AG04450 (cell line): ENCODE measurements around the gene C15orf39. TPM values are rescaled to one million over a fixed set of nuclear protein-coding genes. Genes with fewer than 3 reads are reported as not detected.

ENCODE experiments used
- CTCF ChIA-PET: fragments of 300-600, 350-600 bp; formaldehyde crosslinking; extraction: SDS; loops from one replicate; lab custom pipeline; 2022; ENCODE audit warnings: antibody characterized with exemption, inconsistent platforms; lab: Charles Lee
- POLR2A ChIA-PET: fragments of 350-600 bp; formaldehyde crosslinking; extraction: SDS; loops from one replicate; lab custom pipeline; 2021; ENCODE audit warnings: antibody characterized with exemption, inconsistent platforms; lab: Yijun Ruan, JAX
- DNase-seq: peaks from one replicate; pipeline ENCODE4 v3.0.0-alpha.2; 2011; ENCODE audit warnings: low read depth, low spot score
- H3K27ac ChIP-seq: one replicate; pipeline ENCODE4 v1.5.1; 2012; ENCODE audit warnings: low read depth, low read length, control low read depth
- H3K27me3 ChIP-seq: one replicate; pipeline ENCODE4 v1.6.0; 2012; ENCODE audit warnings: low read length; ENCODE audit not compliant: control insufficient read depth, insufficient read depth
- H3K4me3 ChIP-seq: 2 replicates; pipeline ENCODE4 v1.5.1; 2011; ENCODE audit warnings: mild to moderate bottlenecking, low read depth, low read length, control low read depth
- H3K9me3 ChIP-seq: 2 replicates; pipeline ENCODE4 v1.5.1; 2012; ENCODE audit warnings: low read length; ENCODE audit not compliant: control insufficient read depth, insufficient read depth
- polyA plus RNA-seq: library from polyadenylated mRNA; depleted of rRNA; stranded (reverse); fragments of >200 nt; gene quantifications from 2 replicates; pipeline ENCODE4 v1.2.3, GENCODE V29; 2011
- TF ChIP-seq, protein P1 (sequence below): IDR thresholded peaks from 2 replicates; pipeline ENCODE4 v1.5.1; 2011; ENCODE audit warnings: low read depth, low read length, control low read depth, inconsistent platforms

C15orf39 gene
- polyA plus RNA-seq, 1 experiment = 2.1 TPM

DNA sequence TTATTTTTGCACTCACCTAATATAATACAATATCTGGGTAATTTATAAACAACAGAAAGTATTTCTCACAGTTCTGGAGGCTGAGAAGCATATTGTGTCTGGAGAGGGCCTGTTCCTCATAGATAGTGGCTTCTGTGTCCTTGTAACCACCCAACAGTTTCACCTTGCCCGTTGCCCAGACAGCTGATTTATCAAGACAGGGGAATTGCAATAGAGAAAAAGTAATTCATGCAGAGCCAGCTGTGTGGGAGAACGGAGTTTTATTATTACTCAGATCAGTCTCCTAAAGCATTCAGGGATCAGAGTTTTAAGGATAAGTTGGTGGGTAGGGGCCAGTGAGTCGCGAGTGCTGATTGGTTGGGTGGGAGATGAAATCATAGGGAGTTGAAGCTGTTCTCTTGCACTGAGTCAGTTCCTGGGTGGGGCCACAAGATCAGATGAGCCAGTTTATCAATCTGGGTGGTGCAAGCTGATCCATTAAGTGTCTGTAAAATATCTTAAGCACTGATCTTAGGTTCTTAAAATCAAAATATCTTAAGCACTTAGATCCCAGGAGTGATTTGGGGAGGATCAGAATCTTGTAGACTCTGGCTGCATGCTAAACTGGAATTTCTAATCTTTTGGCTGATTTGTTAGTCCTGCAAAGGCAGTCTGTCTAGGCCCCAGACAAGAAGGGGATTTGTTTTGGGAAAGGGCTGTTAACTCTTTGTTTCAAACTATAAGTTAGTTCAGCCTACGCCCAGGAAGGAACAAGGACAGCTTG, 33.9 kb upstream of the C15orf39 start:
- Histone ChIP-seq H3K27me3 (peaks cover 4% of the 10 kb centered on the region), H3K27ac (no peak overlapping the region), H3K9me3 (peaks cover 5% of the 10 kb centered on the region), H3K4me3 (no peak overlapping the region)
- POLR2A ChIA-PET = interaction anchor here (0.6 kb wide), 1 partner anchor 8 kb away, joined by 3 read pairs; no protein-coding TSS in a partner anchor
- DNase-seq = no peak
- TF ChIP-seq, protein P1, sequence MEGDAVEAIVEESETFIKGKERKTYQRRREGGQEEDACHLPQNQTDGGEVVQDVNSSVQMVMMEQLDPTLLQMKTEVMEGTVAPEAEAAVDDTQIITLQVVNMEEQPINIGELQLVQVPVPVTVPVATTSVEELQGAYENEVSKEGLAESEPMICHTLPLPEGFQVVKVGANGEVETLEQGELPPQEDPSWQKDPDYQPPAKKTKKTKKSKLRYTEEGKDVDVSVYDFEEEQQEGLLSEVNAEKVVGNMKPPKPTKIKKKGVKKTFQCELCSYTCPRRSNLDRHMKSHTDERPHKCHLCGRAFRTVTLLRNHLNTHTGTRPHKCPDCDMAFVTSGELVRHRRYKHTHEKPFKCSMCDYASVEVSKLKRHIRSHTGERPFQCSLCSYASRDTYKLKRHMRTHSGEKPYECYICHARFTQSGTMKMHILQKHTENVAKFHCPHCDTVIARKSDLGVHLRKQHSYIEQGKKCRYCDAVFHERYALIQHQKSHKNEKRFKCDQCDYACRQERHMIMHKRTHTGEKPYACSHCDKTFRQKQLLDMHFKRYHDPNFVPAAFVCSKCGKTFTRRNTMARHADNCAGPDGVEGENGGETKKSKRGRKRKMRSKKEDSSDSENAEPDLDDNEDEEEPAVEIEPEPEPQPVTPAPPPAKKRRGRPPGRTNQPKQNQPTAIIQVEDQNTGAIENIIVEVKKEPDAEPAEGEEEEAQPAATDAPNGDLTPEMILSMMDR = no peak
- CTCF ChIA-PET = no interaction called here

DNA sequence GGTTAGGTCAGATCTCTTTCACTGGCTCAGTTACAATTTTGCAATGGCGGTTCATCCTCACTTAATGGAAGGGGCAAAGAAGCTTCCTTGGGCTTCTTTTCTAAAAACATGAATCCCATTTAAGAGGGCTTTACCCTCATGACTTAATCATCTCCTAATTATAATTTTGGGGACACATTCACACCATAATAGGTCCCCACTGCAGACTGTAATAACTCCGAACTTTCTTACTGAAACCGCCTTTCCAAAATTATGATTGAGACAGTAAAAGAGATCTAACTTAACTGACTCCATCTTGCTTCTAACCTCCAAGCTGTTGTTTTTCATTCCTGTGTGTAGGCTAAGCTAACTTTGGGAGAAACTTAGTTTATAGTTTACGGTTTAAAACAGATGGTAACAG, 33.3 kb upstream of the C15orf39 start:
- POLR2A ChIA-PET = interaction anchor here (0.6 kb wide), 1 partner anchor 8 kb away, joined by 3 read pairs; no protein-coding TSS in a partner anchor
- CTCF ChIA-PET = no interaction called here

DNA sequence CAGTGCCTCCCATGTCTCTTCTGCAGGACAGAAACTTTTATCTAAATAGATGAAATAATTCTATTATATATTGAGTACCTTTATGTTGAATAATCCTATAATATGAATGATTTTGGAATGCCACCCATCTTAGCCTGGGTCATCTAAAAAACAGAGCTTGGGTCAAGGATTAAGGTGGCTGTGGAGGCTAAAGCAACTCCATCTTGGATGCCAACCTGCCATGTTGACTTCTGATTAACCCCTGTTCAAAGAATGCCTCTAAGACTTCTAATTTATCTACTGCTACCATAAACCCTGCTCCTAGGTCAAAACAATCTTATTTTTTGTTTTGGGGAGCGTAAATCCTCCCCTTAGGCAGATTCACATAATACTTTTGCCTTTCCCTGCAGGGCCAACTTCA, 31.5 kb upstream of the C15orf39 start:
- DNase-seq = no peak
- Histone ChIP-seq H3K4me3 (no peak overlapping the region), H3K27ac (no peak overlapping the region), H3K27me3 (no peaks in the 10 kb centered on the region), H3K9me3 (peaks cover 5% of the 10 kb centered on the region)
- TF ChIP-seq, protein P1 = no peak
- ChIA-PET CTCF (no interaction called here), POLR2A (no interaction called here)

More for the DNA sequence above, 33.3 kb upstream of the C15orf39 start:
- Histone ChIP-seq H3K9me3 (peaks cover 5% of the 10 kb centered on the region), H3K27ac (no peak overlapping the region), H3K4me3 (no peak overlapping the region), H3K27me3 (no peaks in the 10 kb centered on the region)
- TF ChIP-seq, protein P1 = no peak
- no peak for DNase-seq

DNA sequence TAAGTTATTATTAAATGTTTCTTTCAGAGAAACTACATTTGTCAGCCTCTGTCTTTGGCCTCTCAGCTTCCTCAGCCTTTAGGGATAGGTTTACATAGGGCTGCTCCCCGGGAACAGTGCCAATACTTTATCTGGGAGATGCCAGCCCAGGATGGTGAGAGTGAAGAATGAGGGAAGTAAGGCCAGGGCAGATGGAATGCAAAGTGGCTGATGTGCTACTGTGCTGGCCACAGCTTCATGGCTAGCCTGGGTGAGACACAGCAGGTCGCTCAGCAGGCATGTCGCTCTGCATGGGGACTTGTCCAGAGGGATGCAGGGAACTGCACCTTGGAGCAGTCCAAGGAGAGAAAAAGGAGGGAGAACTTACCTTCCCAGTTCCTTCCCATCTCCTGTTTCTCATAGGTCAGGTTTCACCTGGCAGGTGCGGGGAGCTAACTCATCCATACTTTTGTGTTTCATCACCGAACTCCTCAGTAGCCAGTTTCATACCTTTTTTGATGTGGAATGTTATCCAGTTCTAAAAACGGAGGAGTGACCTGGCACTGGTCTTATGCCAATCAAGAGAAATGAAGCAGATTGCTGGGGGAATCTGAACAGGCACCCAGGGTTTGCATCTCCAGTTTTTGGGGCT, 30.9 kb upstream of the C15orf39 start:
- Histone ChIP-seq H3K27me3 (no peaks in the 10 kb centered on the region), H3K4me3 (no peak overlapping the region), H3K9me3 (peaks cover 5% of the 10 kb centered on the region), H3K27ac (peak overlapping the region; percentile 61)
- ChIA-PET CTCF (no interaction called here), POLR2A (no interaction called here)
- TF ChIP-seq, protein P1 = no peak
- no peak for DNase-seq

DNA sequence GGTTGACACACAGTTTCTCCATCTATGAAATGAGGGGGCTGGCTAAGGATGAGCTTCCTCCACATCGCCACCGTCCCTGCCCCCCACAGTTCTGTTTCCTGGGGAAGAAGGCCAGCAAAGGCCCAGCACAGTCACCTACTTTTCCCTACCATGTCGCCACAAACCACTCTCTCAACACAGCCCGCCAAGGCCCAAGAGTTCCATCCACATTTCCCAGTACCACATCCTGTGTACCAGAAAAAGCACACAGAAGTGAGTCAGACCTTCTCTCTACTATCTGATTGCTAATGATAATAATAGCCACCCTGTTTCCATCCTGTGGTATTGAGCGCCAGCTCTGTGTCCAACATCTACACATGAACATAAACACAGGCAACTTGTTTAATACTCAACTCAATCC, 30.3 kb upstream of the C15orf39 start:
- H3K9me3 ChIP-seq = peaks cover 5% of the 10 kb centered on the region
- TF ChIP-seq, protein P1 = no peak
- DNase-seq = peak; percentile 38
- ChIA-PET POLR2A (no interaction called here), CTCF (no interaction called here)
- no peaks in the 10 kb centered on the region for H3K27me3 ChIP-seq
- no peak overlapping the region for H3K4me3 ChIP-seq
- H3K27ac ChIP-seq = peak overlapping the region; percentile 61
